IPS-15b (cell line): Measurements from ENCODE around the gene DCAF15.

Experiments
- H3K27me3 ChIP-seq: one replicate; pipeline ENCODE4 v1.6.1; 2013; ENCODE audit warnings: low read length; ENCODE audit not compliant: control insufficient read depth, insufficient read depth
- H3K36me3 ChIP-seq: one replicate; pipeline ENCODE4 v1.6.1; 2013; ENCODE audit warnings: low read length; ENCODE audit not compliant: control insufficient read depth, insufficient read depth
- H3K4me1 ChIP-seq: one replicate; pipeline ENCODE4 v1.6.1; 2013; ENCODE audit warnings: mild to moderate bottlenecking, low read length; ENCODE audit not compliant: control insufficient read depth, insufficient read depth
- H3K4me3 ChIP-seq: one replicate; pipeline ENCODE4 v1.5.1; 2013; ENCODE audit warnings: low read depth, low read length
- H3K9ac ChIP-seq: one replicate; pipeline ENCODE4 v1.6.1; 2013; ENCODE audit warnings: low read depth, mild to moderate bottlenecking, low read length
- H3K9me3 ChIP-seq: one replicate; pipeline ENCODE4 v1.6.1; 2013; ENCODE audit warnings: mild to moderate bottlenecking, low read length; ENCODE audit not compliant: control insufficient read depth, insufficient read depth

The DCAF15 gene

DNA sequence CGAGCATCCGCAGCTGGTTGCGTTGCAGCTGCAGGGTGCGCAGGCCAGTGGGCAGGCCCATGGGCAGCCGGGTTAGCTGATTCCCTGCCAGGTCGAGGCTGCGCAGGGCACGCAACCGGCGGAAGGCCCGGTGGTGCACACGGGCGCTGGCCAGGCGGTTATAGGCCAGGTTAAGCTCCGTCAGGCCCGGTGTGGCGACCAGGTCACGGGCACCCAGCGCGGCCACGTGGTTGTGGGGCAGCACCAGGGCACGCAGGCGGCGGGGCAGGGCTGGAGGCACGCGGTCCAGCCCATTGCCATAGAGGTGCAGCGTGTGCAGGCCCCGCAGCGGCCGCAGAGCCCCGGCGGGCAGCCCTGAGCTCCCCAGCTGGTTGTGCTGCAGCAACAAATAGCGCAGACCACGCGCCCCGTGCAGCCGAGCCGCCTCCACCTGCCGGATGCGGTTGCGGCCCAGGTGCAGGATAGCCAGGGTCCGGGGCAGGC is 19.4 kb upstream of the DCAF15 start:
- Histone ChIP-seq H3K4me1 (peaks cover 2% of the 10 kb centered on the region), H3K9ac (no peak overlapping the region), H3K27me3 (no peaks in the 10 kb centered on the region), H3K36me3 (peaks cover 11% of the 10 kb centered on the region), H3K4me3 (no peak overlapping the region), H3K9me3 (no peaks in the 10 kb centered on the region)

DNA sequence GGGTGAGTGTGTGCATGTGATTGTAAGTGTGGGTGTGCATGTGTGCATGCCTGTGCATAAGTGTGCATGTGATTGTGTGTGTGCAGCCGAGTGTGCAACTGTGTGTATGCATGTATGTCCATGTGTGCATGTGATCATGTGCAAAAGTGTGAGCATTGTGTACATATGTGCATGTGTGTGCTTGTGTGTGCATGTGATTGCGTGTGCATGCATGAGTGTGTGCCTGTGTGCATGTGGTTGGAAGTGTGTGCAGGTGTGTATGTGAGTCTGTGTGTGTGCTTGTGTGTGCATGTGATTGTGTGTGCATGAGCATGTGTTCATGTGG is 17.6 kb upstream of the DCAF15 start:
- Histone ChIP-seq H3K9me3 (no peaks in the 10 kb centered on the region), H3K4me1 (peaks cover 2% of the 10 kb centered on the region), H3K9ac (no peak overlapping the region), H3K27me3 (no peaks in the 10 kb centered on the region), H3K36me3 (peaks cover 3% of the 10 kb centered on the region), H3K4me3 (no peak overlapping the region)

DNA sequence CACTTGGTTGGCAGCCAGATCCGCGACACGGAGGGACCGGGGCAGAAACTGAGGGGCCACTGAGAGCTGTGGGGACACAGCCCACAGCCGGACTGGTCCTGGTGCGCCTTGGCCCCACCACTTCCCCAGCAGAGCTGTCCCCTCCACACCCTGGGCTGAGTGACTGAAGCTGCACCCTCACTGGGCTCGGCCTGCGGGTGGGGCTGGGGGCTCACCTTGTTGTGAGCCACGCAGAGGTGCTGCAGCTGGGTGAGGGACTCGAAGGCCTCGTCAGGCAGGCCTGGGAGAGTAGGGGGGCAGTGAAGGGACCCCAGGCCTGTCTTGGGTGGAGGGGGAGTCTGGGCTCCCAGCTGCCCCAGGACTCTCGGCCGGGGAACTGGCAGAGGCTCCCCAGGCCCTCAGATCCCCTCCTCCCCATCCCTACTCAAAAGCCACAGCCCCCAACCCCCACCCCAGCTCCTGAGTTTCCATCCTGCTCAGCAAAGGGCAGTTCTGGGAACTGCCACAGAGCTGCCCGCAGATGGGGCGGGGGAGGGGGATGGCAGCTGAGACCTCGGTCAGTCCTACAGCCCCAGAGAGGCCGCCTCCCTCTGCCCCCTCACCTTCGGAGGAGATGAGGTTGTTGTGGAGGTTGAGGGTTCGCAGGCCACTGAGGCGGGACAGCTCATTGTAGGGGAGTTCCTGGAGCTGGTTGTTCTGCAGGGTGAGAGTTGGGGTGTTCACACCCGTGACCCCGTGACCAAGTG is 16.4 kb upstream of the DCAF15 start:
- Histone ChIP-seq H3K4me1 (peaks cover 2% of the 10 kb centered on the region), H3K36me3 (no peaks in the 10 kb centered on the region), H3K9ac (no peak overlapping the region), H3K27me3 (no peaks in the 10 kb centered on the region), H3K9me3 (no peaks in the 10 kb centered on the region), H3K4me3 (no peak overlapping the region)

DNA sequence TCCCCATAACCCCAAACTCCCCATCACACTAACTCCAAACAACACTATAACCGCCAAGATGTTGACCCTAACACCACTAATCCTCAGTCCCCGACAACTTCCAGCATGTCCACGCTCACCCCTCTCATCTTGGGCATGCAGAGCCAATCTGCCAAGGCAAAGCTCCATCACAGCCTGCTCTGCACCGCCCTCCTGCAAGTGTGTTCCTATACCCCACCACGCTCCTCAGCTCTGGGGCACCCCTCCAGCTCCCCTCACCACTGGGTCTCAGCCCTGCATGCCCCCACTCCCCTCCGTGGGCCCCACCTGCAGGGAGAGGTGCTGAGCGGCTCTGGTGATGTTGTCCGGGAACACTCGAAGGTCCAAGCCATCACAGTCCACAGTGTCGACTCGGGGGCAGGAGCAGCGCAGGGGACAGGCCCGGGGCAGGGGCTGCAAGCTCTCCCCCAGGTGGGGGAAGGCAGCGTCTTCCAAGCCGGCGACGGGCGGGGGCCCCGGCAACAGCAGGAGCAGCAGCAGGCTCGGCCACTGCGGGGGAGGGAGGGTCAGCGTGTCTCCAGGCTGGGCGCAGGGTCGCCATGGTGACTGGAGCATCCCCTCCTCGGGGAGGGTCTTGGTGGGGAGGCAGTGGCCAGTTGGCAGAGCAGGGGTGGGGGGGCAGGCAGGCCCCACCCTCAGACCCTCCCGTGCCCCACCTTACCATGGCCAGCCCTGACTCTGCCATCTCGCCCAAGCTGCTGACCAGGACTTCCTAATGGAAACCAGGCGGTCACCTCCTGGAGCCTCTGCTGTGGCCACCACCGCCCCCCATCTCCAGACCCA is 14.6 kb upstream of the DCAF15 start:
- H3K9ac ChIP-seq: no peak overlapping the region
- H3K4me3 ChIP-seq: peak overlapping the region; percentile 30
- no peaks in the 10 kb centered on the region for H3K27me3 ChIP-seq
- H3K4me1 ChIP-seq: peaks cover 2% of the 10 kb centered on the region
- no peaks in the 10 kb centered on the region for H3K9me3 ChIP-seq
- H3K36me3 ChIP-seq: no peaks in the 10 kb centered on the region

DNA sequence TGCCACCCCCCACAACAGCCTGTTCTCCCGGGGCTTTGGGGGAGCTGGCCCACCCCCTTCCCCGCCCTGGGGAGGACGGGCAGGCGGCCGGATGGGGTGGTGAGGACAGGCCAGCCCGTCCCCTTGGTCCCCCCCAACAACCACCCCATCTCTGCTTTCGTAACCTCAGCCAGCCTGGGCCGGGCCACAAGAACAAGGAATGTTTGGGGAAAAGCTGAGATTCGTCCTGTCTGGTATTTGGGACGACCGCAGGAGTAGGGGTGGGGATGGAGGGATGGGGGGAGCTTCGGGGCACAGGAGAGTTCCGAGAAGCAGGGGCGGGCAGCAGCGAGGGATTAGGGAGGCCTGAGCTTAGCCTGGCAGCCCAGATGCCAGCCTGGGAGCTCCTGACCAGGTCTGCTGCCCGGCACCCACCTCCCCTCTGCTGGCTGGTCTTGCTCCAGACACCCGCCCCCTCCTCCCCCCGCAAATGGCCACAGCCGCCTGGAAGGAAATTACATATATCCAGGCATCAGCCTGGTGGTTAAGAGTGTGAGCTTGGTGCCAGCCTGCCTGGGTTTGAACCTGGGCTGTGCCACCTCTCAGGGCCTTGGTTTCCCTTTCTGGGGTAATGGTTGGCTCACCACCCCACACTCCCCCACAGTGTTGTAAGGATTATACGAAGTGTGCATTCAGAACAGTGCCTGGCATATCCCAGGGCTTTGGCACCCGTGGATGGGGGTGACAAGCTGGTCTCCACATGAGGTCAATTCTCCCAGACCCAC is 13.8 kb upstream of the DCAF15 start, which contains the start of gene PODNL1:
Gene PODNL1, minus strand, starts transcription at position 117 of the 764 bp plus-strand sequence. CDS start 236 bp downstream, outside the sequence.
- peaks cover 2% of the 10 kb centered on the region for H3K4me1 ChIP-seq
- H3K9me3 ChIP-seq: no peaks in the 10 kb centered on the region
- H3K9ac ChIP-seq: no peak within 1 kb of the TSS
- no peaks in the 10 kb centered on the region for H3K36me3 ChIP-seq
- no peaks in the 10 kb centered on the region for H3K27me3 ChIP-seq
- peak within 1 kb of the TSS; percentile 30 for H3K4me3 ChIP-seq

DNA sequence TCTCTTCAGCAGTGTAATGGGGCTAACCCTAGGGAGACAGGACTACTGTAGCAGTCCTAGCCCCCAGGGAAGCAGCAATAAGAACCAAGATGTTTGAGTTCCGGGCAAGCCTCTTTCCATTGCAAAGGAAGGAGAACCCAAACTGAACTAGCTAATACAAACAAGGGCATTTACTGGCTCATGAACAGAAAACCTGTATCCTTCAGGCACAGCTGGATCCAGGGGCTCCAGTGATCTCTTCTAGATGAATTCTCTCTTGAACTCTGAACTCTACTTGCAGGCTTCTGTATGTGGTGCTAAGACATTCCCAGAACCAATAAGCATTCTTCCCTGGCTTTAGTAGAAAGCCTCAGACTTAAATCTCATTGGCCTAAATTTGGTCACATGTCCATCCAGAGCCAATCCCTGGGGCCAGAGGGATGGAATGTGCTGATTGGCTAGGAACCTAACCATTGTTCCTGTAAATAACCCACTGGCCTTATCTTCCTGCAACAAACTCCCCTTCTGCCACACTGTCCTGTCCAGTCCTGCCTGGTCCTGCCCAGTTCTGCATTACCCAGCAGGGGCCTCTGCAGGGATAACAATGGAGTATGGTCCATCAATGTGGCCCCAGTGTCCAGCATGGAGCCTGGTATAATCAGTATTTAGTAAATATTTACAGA is 10.2 kb upstream of the DCAF15 start:
- Histone ChIP-seq H3K27me3 (no peaks in the 10 kb centered on the region), H3K9ac (no peak overlapping the region), H3K4me3 (no peak overlapping the region), H3K4me1 (no peaks in the 10 kb centered on the region), H3K36me3 (no peaks in the 10 kb centered on the region), H3K9me3 (no peaks in the 10 kb centered on the region)

DNA sequence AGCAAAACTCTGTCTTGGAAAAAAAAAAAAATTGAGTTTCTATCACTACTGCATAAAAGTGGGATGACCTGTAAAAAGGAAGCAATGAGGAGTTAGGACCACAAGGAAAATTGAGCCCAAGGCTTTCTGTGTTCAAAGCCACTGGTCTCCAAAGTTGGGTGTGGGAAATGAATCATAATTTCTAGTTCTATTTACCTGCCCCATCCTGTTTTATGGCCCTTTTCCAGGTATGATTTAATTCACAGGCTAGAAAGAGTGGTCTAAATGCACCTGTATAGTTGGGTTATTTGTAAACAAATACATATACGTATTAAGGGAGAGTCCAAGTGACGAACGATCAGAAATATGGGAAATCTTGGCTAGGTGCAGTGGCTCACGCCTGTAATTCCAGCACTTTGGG is 5.9 kb upstream of the DCAF15 start:
- H3K27me3 ChIP-seq: no peaks in the 10 kb centered on the region
- H3K4me1 ChIP-seq: no peaks in the 10 kb centered on the region
- no peaks in the 10 kb centered on the region for H3K36me3 ChIP-seq
- no peak overlapping the region for H3K9ac ChIP-seq
- no peaks in the 10 kb centered on the region for H3K9me3 ChIP-seq
- no peak overlapping the region for H3K4me3 ChIP-seq

DNA sequence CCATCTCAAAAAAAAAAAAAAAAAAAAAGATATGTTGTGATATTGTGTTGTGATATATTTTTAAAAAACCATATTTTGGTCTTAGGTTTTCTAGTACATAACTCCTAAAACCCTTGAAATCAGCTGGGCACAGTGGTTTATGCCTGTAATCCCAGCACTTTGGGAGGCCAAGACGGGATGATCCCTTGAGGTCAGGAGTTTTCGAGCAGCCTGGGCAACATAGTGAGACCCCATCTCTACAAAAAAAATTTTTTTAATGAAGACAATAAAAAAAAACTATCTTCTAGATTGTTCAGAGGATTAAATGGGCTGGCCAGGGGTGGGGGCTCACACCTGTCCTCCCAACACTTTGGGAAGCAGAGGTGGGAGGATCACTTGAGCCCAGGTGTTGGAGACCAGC is 1.3 kb upstream of the DCAF15 start:
- no peaks in the 10 kb centered on the region for H3K27me3 ChIP-seq
- H3K36me3 ChIP-seq: peaks cover 13% of the 10 kb centered on the region
- no peaks in the 10 kb centered on the region for H3K9me3 ChIP-seq
- H3K4me3 ChIP-seq: no peak overlapping the region
- H3K4me1 ChIP-seq: peaks cover 4% of the 10 kb centered on the region
- H3K9ac ChIP-seq: no peak overlapping the region

DNA sequence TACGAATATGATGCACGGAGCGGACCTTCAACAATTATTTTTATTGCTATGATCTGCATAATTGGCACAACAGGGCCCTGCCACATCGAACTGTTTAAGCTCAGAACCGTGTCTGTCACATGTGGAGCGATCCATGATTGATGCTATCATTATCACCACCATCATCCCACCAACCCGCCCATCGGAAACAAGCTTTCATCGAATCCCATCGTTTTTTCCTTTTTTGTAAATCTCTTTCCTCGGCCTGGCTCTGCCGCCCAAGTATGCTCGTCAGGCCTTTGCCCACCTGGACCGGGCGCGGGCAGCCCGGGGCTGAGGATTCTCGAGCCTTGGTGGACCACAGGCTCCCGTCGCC is 533 bp upstream of the DCAF15 start:
- peaks cover 20% of the 10 kb centered on the region for H3K36me3 ChIP-seq
- H3K9ac ChIP-seq: no peak overlapping the region
- H3K4me1 ChIP-seq: peaks cover 4% of the 10 kb centered on the region
- no peaks in the 10 kb centered on the region for H3K27me3 ChIP-seq
- no peaks in the 10 kb centered on the region for H3K9me3 ChIP-seq
- H3K4me3 ChIP-seq: peak overlapping the region; percentile 71

DNA sequence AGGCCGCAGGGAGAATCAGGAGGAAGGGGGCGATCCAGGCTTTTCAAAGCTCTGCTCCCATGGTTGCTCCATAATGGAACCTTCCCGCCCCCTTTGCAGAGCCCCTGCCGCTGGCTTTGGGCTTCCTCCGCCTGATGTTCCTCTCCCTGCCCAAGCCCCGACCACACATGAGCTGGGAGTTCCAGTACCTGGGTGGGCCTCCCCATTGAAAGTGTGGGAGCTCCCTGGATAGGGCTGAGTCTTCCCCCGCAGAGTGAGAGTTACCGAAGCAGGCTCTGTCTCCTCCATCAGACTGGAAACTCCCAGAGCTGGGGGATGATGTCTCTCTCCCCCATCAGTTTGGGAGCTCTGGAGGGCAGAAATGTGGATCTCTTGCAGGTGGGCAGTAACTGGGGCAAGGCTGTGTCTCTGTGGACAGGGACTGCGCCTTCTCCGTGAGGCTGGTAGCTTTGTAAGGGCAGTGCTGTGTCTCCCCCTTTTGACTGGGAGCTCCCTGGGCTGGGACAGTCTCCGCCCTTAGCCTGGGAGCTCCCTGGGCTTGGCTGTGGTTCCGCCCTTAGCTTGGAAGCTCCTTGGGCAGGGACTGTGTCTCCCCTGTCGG is 722 bp downstream of the DCAF15 start:
- Histone ChIP-seq H3K4me3 (peak overlapping the region; percentile 79), H3K9ac (peak overlapping the region; percentile 66), H3K36me3 (peaks cover 31% of the 10 kb centered on the region), H3K4me1 (peaks cover 4% of the 10 kb centered on the region), H3K9me3 (no peaks in the 10 kb centered on the region), H3K27me3 (no peaks in the 10 kb centered on the region)

DNA sequence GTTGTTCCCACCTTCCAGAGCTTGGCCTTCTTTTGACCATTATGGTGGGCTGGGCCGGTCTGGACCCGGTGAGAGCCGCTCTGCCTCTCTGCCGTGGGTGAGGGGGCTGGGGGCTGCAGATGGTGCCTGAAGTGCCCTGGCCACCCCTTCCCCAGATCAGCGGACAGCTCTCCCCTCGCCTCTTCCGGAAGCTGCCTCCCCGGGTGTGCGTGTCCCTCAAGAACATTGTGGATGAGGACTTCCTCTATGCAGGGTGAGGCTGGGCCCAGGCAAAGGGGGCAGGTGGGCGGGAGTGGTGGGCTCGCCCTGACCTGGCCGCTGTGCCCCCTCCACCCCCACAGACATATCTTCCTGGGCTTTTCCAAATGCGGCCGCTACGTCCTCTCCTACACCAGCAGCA is 1.9 kb downstream of the DCAF15 start:
- Histone ChIP-seq H3K9ac (no peak overlapping the region), H3K36me3 (peaks cover 38% of the 10 kb centered on the region), H3K9me3 (no peaks in the 10 kb centered on the region), H3K4me3 (no peak overlapping the region), H3K27me3 (no peaks in the 10 kb centered on the region), H3K4me1 (peaks cover 4% of the 10 kb centered on the region)
